UCSD-AML1 (cell line): ENCODE measurements around the gene SPTBN4.
"Not testable (repeated sequence)": the region's sequence is repeated elsewhere in the genome, so short reads cannot be mapped to it uniquely, and the experiment has no call there.

Source experiments
- DNase-seq: peaks from one replicate; lab custom pipeline; 2025; ENCODE audit not compliant: unreplicated experiment; lab: John Stamatoyannopoulos, UW

The SPTBN4 gene

DNA sequence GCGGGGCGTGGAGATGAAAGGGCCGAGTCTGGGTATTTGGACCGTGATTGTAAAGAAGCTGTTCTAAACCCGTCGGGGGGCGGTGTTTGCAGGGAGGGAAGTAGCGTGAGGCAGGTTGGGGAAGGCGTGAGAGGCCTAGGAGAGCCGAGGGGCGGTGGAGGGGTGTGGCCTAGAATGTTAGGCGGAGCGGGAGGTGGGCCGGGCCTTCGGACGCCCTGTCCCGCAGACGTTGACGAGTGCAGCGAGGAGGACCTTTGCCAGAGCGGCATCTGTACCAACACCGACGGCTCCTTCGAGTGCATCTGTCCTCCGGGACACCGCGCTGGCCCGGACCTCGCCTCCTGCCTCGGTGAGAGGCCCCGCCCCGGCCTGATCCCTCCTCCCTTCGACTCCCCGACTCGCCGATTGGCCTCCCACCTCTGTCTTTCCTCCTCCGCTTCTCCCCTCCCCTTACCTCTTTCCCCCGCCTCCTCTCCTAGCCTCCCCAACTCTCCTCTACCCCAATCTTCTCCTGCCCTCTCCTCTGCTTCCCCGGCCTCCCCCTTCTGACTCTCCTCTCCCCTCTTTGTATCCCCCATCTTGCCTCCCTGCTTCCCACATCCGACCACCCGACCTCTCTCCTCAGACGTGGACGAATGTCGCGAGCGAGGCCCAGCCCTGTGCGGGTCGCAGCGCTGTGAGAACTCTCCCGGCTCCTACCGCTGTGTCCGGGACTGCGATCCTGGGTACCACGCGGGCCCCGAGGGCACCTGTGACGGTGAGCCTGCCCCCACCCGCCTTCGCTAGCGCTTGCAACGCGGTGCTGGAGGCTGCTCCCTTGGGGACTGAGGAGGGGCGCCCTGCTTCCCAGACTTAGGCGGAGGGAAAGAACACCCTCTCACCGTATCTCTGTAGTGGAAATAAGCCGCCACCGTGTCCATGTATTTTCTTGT is 147.2 kb downstream of the SPTBN4 start:
- DNase-seq, result peak; percentile 87

DNA sequence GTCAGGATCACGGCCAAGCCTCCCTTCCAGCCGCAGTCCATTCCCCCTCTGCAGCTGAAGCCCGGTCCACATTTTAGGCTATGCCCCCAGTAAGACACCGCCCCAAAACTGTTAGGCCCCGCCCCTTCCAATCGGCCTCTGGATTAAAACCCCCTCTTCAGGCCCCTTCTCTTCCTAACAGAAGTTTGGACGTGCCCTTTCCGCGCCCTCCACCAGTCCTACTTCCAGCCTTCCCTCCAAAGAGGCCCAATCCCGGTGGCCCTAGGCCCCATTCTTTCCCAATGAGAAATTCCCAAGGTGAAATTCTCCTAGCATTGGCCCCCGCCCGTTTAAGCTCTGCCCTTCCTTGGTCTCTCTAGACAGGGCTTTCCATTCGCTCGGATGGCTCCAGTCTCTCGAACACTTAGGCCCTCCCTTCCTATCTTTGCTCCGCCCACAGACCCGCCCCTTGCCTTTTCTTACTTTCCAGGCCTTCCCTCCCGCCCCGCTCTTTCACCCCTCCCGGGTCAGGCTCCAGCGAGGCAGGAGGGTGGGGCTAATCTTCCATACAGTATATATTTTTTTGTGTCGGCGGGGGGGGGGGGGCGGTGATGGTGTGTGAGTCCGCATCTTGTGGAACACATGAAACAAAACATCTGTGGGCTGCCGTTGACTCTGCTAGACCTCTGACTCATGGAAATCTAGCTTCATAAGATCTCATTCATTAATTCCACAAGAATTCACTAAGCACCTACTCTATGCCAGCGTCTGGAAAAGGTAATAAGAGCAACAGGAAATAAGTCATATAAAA is 148.0 kb downstream of the SPTBN4 start:
- peak; percentile 77 for DNase-seq

DNA sequence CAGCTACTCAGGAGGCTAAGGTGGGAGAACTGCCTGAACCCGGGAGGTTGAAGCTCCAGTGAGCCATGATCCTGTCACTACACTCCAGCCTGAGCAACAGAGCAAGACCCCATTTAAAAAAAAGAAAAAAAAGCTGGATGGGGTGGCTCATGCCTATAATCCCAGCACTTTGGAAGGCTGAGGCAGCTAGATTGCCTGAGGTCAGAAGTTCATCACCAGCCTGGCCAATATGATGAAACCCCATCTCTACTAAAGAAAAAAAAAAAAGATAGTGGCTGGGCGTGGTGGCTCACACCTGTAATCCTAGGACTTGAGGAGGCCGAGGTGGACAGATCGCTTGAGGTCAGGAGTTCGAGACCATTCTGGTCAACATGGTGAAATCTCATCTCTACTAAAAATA is 149.4 kb downstream of the SPTBN4 start:
- no peak for DNase-seq

DNA sequence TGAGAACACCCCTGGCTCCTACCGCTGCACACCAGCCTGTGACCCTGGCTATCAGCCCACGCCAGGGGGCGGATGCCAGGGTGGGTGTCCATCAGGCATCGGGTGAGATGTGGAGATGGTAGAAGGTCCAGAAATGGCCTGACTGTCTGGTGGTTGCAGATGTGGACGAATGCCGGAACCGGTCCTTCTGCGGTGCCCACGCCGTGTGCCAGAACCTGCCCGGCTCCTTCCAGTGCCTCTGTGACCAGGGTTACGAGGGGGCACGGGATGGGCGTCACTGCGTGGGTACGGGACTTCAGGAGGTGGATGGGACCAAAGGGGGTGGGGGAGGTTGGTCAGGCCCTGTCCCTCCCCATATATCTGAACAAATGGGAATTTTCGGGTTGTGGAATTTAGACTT is 150.1 kb downstream of the SPTBN4 start:
- no peak for DNase-seq

DNA sequence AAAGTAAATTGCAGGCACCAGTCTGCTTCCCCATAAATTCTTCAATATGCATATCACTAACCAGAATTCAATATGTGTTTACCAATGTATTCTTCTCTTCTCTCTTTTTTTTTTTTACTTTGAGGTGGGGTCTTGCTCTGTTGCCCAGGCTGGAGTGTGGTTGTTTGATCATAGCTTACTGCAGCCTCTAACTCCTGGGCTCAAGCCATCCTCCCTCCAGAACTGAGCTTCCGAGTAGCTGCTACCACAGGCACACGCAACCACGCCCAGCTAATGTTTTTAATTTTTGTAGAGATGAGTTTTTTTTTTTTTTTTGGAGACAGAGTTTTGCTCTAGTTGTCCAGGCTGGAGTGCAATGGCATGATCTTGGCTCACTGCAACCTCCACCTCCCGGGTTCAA is 151.2 kb downstream of the SPTBN4 start:
- no peak for DNase-seq

DNA sequence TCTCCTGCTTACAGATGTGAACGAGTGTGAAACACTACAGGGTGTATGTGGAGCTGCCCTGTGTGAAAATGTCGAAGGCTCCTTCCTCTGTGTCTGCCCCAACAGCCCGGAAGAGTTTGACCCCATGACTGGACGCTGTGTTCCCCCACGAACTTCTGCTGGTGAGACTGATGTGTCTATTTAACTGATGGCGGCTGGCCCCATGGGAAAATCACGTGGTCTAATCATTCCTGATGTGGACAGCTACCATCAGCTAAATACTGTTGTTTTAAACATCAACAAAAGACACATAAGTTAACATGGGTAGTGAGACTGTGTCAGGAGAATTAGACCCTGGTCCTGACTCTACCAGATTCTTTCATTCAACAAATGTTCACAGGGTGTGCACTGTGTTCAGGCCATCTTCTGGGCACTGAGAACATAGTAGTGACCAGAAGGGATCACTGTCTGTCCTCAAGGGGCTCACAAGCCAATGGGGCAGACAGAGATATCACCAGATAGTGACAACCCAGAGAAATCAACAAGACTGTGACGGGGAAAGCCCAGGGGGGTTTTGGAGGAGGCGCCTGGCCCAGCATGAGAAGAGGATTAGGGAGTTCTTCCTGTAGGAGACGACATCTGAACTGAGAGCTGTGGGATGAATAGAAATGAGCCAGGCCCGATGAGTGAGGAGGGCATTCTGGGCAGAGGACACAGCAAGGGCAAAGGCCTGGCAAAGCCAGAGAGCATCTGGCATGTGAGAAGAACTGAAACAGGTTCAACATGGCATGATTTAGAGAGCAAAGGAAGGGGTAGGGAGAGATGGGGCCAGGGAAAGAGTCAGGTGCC is 152.7 kb downstream of the SPTBN4 start:
- DNase-seq, result no peak

DNA sequence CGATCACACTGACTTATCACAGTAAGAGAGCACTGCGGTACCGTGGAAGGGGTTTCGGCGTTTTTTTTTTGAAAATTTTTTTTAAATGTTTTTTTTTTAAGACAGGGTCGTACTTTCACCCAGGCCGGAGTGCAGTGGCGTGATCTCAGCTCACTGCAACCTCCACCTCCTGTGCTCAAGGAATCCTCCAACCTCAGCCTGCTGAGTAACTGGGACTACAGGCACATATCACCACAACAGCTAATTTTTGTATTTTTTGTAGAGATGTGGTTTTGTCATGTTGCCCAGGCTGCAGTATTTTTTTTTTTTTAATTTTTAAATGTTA is 153.3 kb downstream of the SPTBN4 start:
- DNase-seq, result no peak

DNA sequence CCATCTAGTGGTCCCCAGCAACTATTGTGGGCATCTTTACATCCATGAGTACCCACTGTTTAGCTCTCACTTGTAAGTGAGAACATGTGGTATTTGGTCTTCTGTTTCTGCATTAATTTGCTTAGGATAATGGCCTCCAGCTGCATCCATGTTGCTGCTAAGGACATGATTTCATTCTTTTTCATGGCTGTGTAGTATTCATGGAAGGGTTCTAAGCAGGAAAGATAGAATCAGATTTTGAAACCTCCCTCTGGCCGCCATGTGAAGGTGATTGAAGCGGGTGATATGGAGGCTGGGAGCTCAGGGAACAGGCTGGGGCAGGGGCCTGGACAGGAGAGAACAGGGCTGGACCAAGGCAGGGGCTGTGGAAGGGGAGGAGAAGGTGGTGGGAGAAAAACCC is 154.5 kb downstream of the SPTBN4 start:
- no peak for DNase-seq

DNA sequence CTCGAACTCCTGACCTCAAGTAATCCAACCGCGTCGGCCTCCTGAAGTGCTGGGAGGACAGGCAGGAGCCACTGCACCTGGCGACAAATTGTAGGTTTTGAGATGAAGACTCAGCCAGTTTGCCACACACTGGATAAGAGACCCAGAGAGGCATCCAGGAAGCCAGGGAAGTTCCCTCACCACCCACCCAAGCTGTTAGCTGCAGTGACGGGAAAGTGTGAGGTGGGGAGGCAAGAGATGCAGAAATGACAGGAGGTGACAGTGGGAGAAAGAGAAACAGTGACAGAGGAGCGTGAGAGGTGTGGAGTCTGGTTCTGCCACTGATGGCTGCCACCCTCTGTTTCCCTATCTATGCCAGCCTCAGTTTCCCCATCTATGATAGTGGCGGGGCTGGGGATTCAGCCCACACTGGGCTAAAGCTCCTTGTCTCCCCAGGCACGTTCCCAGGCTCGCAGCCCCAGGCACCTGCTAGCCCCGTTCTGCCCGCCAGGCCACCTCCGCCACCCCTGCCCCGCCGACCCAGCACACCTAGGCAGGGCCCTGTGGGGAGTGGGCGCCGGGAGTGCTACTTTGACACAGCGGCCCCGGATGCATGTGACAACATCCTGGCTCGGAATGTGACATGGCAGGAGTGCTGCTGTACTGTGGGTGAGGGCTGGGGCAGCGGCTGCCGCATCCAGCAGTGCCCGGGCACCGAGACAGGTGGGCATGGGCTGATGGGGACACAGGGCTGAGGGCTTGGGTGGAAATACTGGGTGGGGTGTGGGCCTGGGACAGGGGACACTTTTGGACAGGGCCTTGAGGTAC is 155.4 kb downstream of the SPTBN4 start:
- DNase-seq, result no peak

DNA sequence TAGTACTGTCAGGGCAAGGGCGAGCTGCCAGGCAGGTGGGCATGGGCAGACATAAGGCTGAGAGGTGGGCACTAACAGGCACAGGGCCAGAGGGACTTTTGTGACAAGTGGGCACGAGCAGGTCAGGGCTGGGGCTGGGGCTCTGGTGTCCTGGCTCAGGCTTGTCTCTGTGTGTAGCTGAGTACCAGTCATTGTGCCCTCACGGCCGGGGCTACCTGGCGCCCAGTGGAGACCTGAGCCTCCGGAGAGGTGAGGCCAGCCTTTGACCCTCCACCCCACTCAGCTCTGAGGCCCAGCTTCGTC is 155.9 kb downstream of the SPTBN4 start:
- DNase-seq, result no peak

DNA sequence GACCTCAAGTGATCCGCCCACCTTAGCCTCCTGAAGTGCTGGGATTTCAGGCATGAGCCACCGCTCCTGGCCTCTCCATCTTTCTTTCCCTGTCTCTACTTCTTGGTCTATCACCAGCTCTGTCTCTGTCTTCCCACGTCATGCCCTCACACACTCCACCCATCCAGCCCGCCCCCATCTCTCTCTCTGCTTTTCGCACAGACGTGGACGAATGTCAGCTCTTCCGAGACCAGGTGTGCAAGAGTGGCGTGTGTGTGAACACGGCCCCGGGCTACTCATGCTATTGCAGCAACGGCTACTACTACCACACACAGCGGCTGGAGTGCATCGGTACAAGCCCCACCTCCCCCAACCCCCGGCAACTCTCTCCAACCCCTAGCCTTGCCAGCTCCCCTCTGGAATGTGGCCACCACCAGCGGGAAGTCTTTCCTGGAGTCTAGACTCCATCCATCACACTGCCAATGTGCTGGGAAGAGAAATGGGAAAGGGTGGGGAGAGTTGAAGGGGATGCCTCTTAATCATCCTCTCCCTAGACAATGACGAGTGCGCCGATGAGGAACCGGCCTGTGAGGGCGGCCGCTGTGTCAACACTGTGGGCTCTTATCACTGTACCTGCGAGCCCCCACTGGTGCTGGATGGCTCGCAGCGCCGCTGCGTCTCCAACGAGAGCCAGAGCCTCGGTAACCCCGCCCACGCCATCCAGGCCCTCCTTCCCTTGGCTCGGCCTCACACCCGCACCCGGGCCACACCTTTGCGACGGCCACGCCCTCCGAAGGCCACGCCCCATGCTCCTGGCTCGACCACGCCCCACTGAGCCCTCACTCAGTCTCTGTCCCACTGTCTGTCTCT is 156.8 kb downstream of the SPTBN4 start:
- DNase-seq, result no peak

DNA sequence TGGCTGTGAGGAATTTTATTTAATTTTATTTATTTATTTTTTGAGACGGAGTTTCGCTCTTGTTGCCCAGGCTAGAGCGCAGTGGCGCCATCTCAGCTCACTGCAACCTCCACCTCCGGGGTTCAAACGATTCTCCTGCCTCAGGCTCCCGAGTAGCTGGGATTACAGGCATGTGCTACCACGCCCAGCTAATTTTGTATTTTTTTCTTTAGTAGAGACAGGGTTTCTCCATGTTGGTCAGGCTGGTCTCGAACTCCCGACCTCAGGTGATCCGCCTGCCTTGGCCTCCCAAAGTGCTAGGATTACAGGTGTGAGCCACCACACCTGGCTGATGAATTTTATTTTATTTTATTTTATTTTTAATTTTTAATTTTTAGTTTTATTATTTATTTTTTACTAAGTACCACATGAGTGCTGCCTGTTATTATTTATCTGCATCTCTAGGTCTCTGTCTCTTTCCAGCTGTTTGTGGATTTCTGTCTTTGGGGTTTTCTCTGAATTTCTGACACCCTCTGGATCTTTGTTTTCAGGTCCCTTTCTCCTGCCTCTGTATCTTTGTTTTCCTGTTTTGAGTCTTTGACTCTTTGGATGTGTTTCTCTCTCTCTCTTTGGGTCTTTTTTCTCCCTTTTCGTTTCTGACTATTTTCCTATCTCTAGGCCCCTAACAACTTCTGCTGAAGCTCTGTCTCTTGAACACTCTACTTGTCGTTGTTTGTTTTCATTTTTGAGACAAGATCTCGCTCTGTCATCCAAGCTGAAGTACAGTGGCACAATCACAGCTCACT is 157.8 kb downstream of the SPTBN4 start:
- DNase-seq, result not testable (repeated sequence)

DNA sequence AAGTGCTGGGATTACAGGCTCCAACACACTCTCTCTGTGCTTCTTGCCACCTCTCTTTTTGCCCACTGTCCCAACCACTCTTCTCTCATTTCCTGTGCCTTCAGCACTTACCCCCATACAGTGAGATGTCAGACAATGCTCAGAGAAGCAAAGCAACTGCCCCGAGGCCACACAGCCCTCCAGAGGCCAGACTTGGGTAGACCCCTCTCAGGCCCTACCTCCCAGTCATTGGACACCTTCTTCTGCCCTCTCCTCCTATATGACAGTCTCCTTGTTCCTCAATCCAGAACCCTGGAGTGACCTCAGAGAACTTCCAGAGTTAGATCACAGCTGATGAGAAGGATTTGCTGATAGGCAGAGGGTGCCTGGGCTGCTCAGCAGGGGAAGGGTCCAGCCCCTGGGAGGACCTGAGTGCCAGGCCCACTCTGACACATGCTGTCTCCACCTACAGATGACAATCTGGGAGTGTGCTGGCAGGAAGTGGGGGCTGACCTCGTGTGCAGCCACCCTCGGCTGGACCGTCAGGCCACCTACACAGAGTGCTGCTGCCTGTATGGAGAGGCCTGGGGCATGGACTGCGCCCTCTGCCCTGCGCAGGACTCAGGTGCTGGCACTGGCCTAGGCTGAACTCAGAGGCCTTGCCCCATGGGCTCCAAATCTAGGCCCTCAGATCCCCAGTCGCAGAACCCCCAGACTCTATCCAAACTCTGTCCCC is 158.8 kb downstream of the SPTBN4 start:
- DNase-seq, result no peak
